GM12878 (cell line): Measurements from ENCODE around the gene NUAK1. TPM values are rescaled to one million over a fixed set of nuclear protein-coding genes. Genes with fewer than 3 reads are reported as not detected.

Source experiments
- ATAC-seq: fragments of 200-7000 bp; cut with Tn5 transposase; 3 replicates; pipeline ENCODE4 v1.9.1; 2020; ENCODE audit warnings: mild to moderate bottlenecking, moderate library complexity
- BruUV-seq: library from RNA; stranded (reverse); fragments of 400-500 nt; replicated peaks from 2 replicates; lab custom pipeline; 2021; lab: Mats Ljungman, UMichigan
- CTCF ChIA-PET: fragments of 300-600 bp; sonication (Branson Sonifier 250); formaldehyde crosslinking; extraction: SDS; loops from one replicate; lab custom pipeline; 2021; ENCODE audit warnings: inconsistent platforms; lab: Yijun Ruan, JAX
- POLR2A ChIA-PET: fragments of 350-600 bp; formaldehyde crosslinking; extraction: SDS; loops from one replicate; lab custom pipeline; 2021; ENCODE audit warnings: inconsistent platforms; lab: Charles Lee
- RAD21 ChIA-PET: fragments of 300-600 bp; sonication (Branson Sonifier 250); formaldehyde crosslinking; loops from one replicate; lab custom pipeline; 2023; ENCODE audit warnings: antibody characterized with exemption; ENCODE audit not compliant: unreplicated experiment; lab: Charles Lee
- SMC1A ChIA-PET: fragments of 300-600 bp; sonication (Branson Sonifier 250); formaldehyde crosslinking; loops from one replicate; lab custom pipeline; 2023; ENCODE audit not compliant: unreplicated experiment, uncharacterized antibody; lab: Charles Lee
- DNase-seq: peaks from one replicate; pipeline ENCODE4 v3.0.0-alpha.2; 2011; ENCODE audit warnings: low read depth, low spot score
- FAIRE-seq: peaks from 3 replicates; lab custom pipeline; 2011; peaks lifted over from hg19 to GRCh38; lab: Jason Lieb, UNC
- H2AFZ ChIP-seq: 2 replicates; pipeline ENCODE4 v1.6.0; 2011; ENCODE audit warnings: low read depth, low read length, control low read depth; ENCODE audit not compliant: control insufficient read depth
- H3K27ac ChIP-seq: 2 replicates; pipeline ENCODE4 v1.5.1; 2011; ENCODE audit warnings: control low read depth; ENCODE audit not compliant: control insufficient read depth, insufficient read depth
- H3K27me3 ChIP-seq, 2 experiments: replicated peaks in 1 of 2; 2 replicates each; pipeline versions ENCODE4 v1.6.0 to v1.6.1; 2011; ENCODE audit warnings: low read length in 1 of 2; ENCODE audit not compliant: control insufficient read depth in 2 of 2, insufficient read depth in 2 of 2
- H3K36me3 ChIP-seq, 2 experiments: 2 replicates each; pipeline ENCODE4 v1.5.1; 2011; ENCODE audit warnings: low read length in 1 of 2; ENCODE audit not compliant: control insufficient read depth in 2 of 2, insufficient read depth in 2 of 2
- H3K4me1 ChIP-seq: 2 replicates; pipeline ENCODE4 v1.6.1; 2011; ENCODE audit warnings: mild to moderate bottlenecking, low read length, moderate library complexity, mixed read lengths; ENCODE audit not compliant: control insufficient read depth, insufficient read depth
- H3K4me2 ChIP-seq: 2 replicates; pipeline ENCODE4 v1.6.0; 2011; ENCODE audit warnings: control low read depth; ENCODE audit not compliant: control insufficient read depth, insufficient read depth
- H3K4me3 ChIP-seq: fragments of 200-600 bp; sonication (generic); 2 replicates; pipeline ENCODE4 v1.5.1; 2016
- H3K79me2 ChIP-seq: 2 replicates; pipeline ENCODE4 v1.6.0; 2011; ENCODE audit warnings: low read length; ENCODE audit not compliant: control insufficient read depth, insufficient read depth
- H3K9ac ChIP-seq: 2 replicates; pipeline ENCODE4 v1.8.0; 2011; ENCODE audit warnings: low read length, control low read depth, mixed read lengths; ENCODE audit not compliant: control insufficient read depth, insufficient read depth
- H3K9me3 ChIP-seq: replicated peaks from 3 replicates; pipeline ENCODE4 v1.5.1; 2011; ENCODE audit warnings: mild to moderate bottlenecking, low read length; ENCODE audit not compliant: control insufficient read depth, insufficient read depth
- H4K20me1 ChIP-seq: 2 replicates; pipeline ENCODE4 v1.6.0; 2011; ENCODE audit not compliant: control insufficient read depth, insufficient read depth
- DPF2 ChIP-seq: fragments of 450-650 bp; IDR thresholded peaks from 2 replicates; pipeline ENCODE4 v1.6.1; 2017; ENCODE audit warnings: mild to moderate bottlenecking
- LARP7 ChIP-seq: fragments of 450-650 bp; IDR thresholded peaks from 2 replicates; pipeline ENCODE4 v1.6.1; 2017; ENCODE audit warnings: mild to moderate bottlenecking
- NFYA ChIP-seq: IDR thresholded peaks from 2 replicates; pipeline ENCODE4 v1.6.1; 2011; ENCODE audit warnings: low read depth, mild to moderate bottlenecking, low read length, improper control_type of control experiment, borderline replicate concordance
- RFX5 ChIP-seq: IDR thresholded peaks from 2 replicates; pipeline ENCODE4 v1.6.1; 2011; ENCODE audit warnings: low read depth, low read length, improper control_type of control experiment
- SMARCA5 ChIP-seq: fragments of 450-650 bp; IDR thresholded peaks from 2 replicates; pipeline ENCODE4 v1.6.1; 2017; ENCODE audit warnings: mild to moderate bottlenecking
- STAT1 ChIP-seq: fragments of 450-650 bp; conservative IDR thresholded peaks from 2 replicates; pipeline ENCODE4 v1.6.1; 2014; ENCODE audit warnings: antibody characterized with exemption, mild to moderate bottlenecking
- TBL1XR1 ChIP-seq: IDR thresholded peaks from 2 replicates; pipeline ENCODE4 v1.6.1; 2012; ENCODE audit warnings: low read depth, low read length, improper control_type of control experiment
- YY1 ChIP-seq: IDR thresholded peaks from 2 replicates; pipeline ENCODE4 v1.6.1; 2011; ENCODE audit warnings: low read depth, mild to moderate bottlenecking, low read length
- ZNF217 ChIP-seq: fragments of 450-650 bp; IDR thresholded peaks from 2 replicates; pipeline ENCODE4 v1.6.1; 2017; ENCODE audit warnings: antibody characterized with exemption, mild to moderate bottlenecking
- WGBS: methylation state at CpG from one replicate; pipeline ENCODE4 v1.1.6; 2016; ENCODE audit warnings: low lambda C conversion rate; ENCODE audit not compliant: insufficient replicate concordance, insufficient coverage; ENCODE audit errors: missing lambda C conversion rate; 5-methylcytosine and 5-hydroxymethylcytosine counted together
- in situ Hi-C: fragments of 300-500 bp; cut with MboI; formaldehyde crosslinking; loops from 9 replicates; pipeline ENCODE4 v1.14.3; 2018; ENCODE audit warnings: mixed read lengths
- intact Hi-C: fragments of 100-400 bp; cut with micrococcal nuclease; formaldehyde crosslinking; loops from one replicate; pipeline ENCODE4 v1.14.2; 2022; ENCODE audit not compliant: unreplicated experiment
- polyA plus RNA-seq, 11 experiments: library from polyadenylated mRNA; depleted of rRNA in 4 of 11; unstranded in 6 of 11; stranded (reverse) in 5 of 11; fragments of >200 nt; fragmentation: Nextera tagmentation in 4 of 11; fragmentation: Illumina TruSeq in 1 of 11; extraction: Ambion mirVana in 4 of 11; extraction: Trizol in 1 of 11; gene quantifications; 1 replicate in 1 of 11; 2 replicates in 10 of 11; pipeline versions ENCODE4 v1.2.1 to v1.2.3, GENCODE V29; 2011 to 2016; ENCODE audit warnings: inconsistent platforms in 2 of 11, missing spikeins in 2 of 11, low read depth in 1 of 11
- total RNA-seq, 4 experiments: library from RNA; depleted of rRNA in 3 of 4; stranded (reverse); fragments of >200 nt in 3 of 4; fragmentation: Illumina TruSeq in 1 of 4; extraction: Trizol in 1 of 4; gene quantifications; 2 replicates each; pipeline versions ENCODE4 v1.2.1 to v1.2.3, GENCODE V29; 2013 to 2021
- TF ChIP-seq, protein P1 (sequence below): fragments of 450-650 bp; IDR thresholded peaks from 2 replicates; pipeline ENCODE4 v1.6.1; 2018; ENCODE audit warnings: mild to moderate bottlenecking, low read depth, moderate library complexity; ENCODE audit not compliant: partially characterized antibody
- TF ChIP-seq, protein P2 (sequence below): IDR thresholded peaks from 2 replicates; pipeline ENCODE4 v1.6.1; 2012; ENCODE audit warnings: low read depth, low read length, improper control_type of control experiment

Gene NUAK1
- total and polyA plus RNA-seq, 10 of the 15 experiments (the other 5 are each of a cell fraction or from before 2014, with no cell fraction given) = 0.03 to 0.42 (median 0.08) TPM; not detected in 2

DNA sequence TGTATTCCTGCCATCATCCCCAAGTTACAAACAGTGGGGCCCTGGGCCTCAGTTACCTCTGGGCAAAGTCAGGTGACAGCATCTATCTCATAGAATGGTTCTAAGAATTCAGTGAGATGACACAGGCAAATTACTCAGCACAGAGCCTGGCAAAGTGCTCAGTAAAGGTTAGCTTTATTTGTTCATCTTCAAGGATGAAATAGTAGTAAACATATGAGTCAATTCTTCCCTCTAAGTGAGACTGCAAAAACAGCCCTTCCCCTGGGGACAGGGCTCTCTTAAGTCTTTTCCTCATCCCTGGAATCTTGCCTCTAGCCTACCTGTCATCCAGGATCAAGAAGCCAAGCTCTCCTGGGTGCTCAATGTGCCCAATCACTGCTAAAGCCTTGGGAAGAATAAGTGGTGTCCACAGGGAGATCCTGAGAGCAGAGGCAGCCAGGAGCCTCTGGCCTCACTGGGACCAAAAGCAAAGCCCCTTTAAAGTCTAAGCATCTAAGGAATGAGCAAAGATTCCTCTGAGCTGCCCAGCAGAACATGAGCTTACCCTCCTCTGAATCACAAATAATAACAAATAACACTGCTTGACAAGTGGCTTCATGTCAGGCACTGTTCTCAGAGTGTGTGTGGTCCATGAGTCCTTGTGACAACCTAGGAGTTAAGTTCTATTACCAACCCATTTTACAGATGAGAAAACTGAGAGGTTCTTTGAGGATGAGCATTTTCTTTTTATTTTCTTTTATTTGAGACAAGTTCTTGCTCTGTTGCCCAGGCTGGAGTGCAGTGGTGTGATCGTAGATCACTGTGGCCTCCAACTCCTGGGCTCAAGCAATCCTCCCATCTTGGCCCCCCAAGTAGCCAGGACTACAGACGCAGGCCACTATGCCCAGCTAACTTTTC is 12.1 kb downstream of the NUAK1 start:
- no peak overlapping the region for H3K4me2 ChIP-seq
- ATAC-seq = no peak
- RAD21 ChIA-PET = no interaction called here
- POLR2A ChIA-PET = interaction anchor here (0.5 kb wide), 1 partner anchor 15 kb away, joined by 3 read pairs; no protein-coding TSS in a partner anchor
- TF ChIP-seq, protein P1, sequence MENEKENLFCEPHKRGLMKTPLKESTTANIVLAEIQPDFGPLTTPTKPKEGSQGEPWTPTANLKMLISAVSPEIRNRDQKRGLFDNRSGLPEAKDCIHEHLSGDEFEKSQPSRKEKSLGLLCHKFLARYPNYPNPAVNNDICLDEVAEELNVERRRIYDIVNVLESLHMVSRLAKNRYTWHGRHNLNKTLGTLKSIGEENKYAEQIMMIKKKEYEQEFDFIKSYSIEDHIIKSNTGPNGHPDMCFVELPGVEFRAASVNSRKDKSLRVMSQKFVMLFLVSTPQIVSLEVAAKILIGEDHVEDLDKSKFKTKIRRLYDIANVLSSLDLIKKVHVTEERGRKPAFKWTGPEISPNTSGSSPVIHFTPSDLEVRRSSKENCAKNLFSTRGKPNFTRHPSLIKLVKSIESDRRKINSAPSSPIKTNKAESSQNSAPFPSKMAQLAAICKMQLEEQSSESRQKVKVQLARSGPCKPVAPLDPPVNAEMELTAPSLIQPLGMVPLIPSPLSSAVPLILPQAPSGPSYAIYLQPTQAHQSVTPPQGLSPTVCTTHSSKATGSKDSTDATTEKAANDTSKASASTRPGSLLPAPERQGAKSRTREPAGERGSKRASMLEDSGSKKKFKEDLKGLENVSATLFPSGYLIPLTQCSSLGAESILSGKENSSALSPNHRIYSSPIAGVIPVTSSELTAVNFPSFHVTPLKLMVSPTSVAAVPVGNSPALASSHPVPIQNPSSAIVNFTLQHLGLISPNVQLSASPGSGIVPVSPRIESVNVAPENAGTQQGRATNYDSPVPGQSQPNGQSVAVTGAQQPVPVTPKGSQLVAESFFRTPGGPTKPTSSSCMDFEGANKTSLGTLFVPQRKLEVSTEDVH = no peak
- TF ChIP-seq YY1 (no peak), RFX5 (no peak), NFYA (no peak), STAT1 (no peak), LARP7 (no peak), SMARCA5 (no peak), ZNF217 (no peak), TBL1XR1 (no peak), DPF2 (no peak)
- TF ChIP-seq, protein P2, sequence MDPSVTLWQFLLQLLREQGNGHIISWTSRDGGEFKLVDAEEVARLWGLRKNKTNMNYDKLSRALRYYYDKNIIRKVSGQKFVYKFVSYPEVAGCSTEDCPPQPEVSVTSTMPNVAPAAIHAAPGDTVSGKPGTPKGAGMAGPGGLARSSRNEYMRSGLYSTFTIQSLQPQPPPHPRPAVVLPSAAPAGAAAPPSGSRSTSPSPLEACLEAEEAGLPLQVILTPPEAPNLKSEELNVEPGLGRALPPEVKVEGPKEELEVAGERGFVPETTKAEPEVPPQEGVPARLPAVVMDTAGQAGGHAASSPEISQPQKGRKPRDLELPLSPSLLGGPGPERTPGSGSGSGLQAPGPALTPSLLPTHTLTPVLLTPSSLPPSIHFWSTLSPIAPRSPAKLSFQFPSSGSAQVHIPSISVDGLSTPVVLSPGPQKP = no peak
- no peak overlapping the region for H3K4me3 ChIP-seq
- in situ Hi-C loops (no loop called here), intact Hi-C loops (no loop called here)
- no peaks in the 10 kb centered on the region for H3K4me1 ChIP-seq
- H3K36me3 ChIP-seq = no peaks in the 10 kb centered on the region
- no peak overlapping the region for H2AFZ ChIP-seq
- no TSS peak for BruUV-seq
- H4K20me1 ChIP-seq = no peaks in the 10 kb centered on the region
- H3K9me3 ChIP-seq = no peaks in the 10 kb centered on the region
- no peak overlapping the region for H3K9ac ChIP-seq
- CTCF ChIA-PET = interaction anchor here (0.5 to 1.0 kb wide), 2 partner anchors 13 to 20 kb away, joined by 3 read pairs; no protein-coding TSS in a partner anchor
- FAIRE-seq = no peak
- H3K27me3 ChIP-seq = peaks cover 0 to 2% of the 10 kb centered on the region in 2 experiments; a peak in 2 of 4 replicates
- SMC1A ChIA-PET = interaction anchor here (1.1 to 1.4 kb wide), 2 partner anchors 9 kb away, joined by 3 read pairs; no protein-coding TSS in a partner anchor
- H3K79me2 ChIP-seq = no peaks in the 10 kb centered on the region
- DNase-seq = no peak
- H3K27ac ChIP-seq = no peak overlapping the region
- 22% methylated on average over 2 of the region's 2 CpGs for WGBS
